Measurements from ENCODE around the gene STPG3.

Gene STPG3

DNA sequence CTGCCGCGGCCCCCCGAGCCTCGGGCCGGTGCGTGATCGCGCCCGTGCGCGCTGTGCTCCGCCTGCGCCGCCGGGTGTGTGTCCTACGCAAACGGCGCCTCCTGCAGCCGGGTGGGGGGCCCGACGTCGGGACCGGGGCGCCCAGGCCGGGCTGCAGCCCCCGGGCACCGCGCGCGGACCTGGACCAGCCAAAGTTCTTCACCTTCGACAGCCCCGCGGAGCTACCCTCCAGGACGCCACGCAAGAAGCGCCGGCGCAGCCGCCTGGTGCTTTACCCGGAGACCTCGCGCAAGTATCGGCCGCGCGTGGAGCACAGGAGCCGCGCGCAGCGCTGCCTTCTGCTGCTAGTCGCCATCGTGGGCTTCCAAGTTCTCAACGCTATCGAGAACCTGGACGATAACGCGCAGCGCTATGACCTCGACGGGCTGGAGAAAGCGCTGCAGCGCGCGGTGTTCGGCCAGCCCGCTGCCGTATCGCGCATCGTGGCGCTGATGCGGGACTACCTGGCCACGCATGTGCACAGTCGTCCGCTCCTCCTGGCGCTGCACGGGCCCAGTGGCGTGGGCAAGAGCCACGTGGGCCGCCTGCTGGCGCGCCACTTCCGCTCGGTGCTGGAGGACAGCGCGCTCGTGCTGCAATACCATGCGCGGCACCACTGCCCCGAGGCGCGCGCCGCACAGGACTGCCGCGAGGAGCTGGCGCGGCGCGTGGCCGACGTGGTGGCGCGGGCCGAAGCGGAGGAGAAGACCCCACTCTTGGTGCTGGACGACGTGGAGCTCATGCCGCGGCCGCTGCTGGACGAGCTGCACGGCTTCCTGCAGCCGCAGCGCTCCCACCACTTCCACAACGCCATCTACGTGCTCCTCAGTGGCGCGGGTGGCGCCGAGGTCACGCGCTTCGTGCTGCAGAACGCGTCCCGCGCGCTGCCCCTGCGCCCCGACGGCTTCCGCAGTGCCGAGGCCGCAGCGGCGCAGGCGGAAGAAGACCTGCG is 27.9 kb downstream of the STPG3 start:
- TF ChIP-seq CTCF (conservative IDR thresholded peaks at IDR 0.05; ENCODE audit: low read length): no peak
- peak overlapping the region; percentile 73 for H3K4me3 ChIP-seq (ENCODE audit: low read length)
- DNase-seq (ENCODE audit: low read depth): no peak

DNA sequence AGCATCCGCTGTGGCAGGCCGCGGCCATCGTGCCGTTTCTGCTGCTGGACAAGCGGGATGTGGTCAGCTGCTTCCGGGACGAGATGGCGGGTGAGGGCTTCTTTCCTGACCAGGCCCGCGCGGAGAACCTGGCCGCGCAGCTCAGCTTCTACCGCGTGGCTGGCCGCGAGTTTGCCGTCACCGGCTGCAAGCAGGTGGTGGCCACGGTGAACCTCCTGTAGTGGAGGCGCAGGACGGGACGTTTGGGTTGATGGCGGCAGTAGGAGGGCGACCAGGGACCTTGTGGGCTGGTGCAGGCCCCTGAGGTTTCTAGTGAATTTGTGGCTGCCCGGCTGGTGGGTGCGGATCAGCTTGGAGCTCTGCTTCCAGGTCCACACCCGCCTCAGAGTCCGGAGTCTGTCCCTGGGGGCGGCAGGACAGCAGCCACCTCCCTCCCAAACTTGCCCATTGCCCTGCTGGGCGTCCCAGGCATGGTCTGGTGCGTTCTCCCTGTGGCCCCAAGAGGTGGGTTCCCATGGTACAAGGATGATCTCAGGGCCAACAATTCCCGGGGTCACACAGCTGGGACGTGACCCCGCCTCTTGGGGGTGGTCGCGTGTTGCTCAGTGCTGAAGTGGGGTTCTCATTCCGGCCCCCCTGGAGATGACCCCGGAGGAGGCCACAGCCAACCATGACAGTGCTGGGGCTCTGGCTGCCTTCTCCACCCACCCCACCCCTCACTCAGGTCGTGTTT is 28.8 kb downstream of the STPG3 start:
- H3K4me3 ChIP-seq (ENCODE audit: low read length): no peak overlapping the region
- TF ChIP-seq CTCF (conservative IDR thresholded peaks at IDR 0.05; ENCODE audit: low read length): no peak
- DNase-seq (ENCODE audit: low read depth): no peak

GRCh38 chr9:137280474-137281344 is 29.6 kb downstream of the STPG3 start:
- DNase-seq (ENCODE audit: low read depth): peak; percentile 27
- no peak overlapping the region for H3K4me3 ChIP-seq (ENCODE audit: low read length)
- TF ChIP-seq CTCF (conservative IDR thresholded peaks at IDR 0.05; ENCODE audit: low read length): peak; percentile 27; the same call in 1 of the 2 replicates

GRCh38 chr9:137281345-137282116 is 30.4 kb downstream of the STPG3 start:
- DNase-seq (ENCODE audit: low read depth): no peak
- no peak for TF ChIP-seq CTCF (conservative IDR thresholded peaks at IDR 0.05; ENCODE audit: low read length)
- no peak overlapping the region for H3K4me3 ChIP-seq (ENCODE audit: low read length)

GRCh38 chr9:137286975-137287383 is 35.9 kb downstream of the STPG3 start:
- peak; percentile 47 for TF ChIP-seq CTCF (conservative IDR thresholded peaks at IDR 0.05; ENCODE audit: low read length)
- no peak overlapping the region for H3K4me3 ChIP-seq (ENCODE audit: low read length)
- DNase-seq (ENCODE audit: low read depth): peak; percentile 37

GRCh38 chr9:137293094-137293481 is 42.0 kb downstream of the STPG3 start:
- TF ChIP-seq CTCF (conservative IDR thresholded peaks at IDR 0.05; ENCODE audit: low read length): no peak
- no peak for DNase-seq (ENCODE audit: low read depth)
- no peak overlapping the region for H3K4me3 ChIP-seq (ENCODE audit: low read length)

Data from AG10803 (cell line).